Spleen (tissue), 11 donors: ENCODE data around the gene MPDU1. TPM values are rescaled to one million over a fixed set of nuclear protein-coding genes. Genes with fewer than 3 reads are reported as not detected.
"Not testable (repeated sequence)": the region's sequence is repeated elsewhere in the genome, so short reads cannot be mapped to it uniquely, and the experiment has no call there.

Source experiments
- DNase-seq: peaks from one replicate; pipeline ENCODE4 v3.0.0-alpha.2; 2020
- H3K27ac ChIP-seq, 8 donors: fragments of 200-600 bp; sonication (generic) in 7 of 8; 1 replicate in 4 of 8; 2 replicates in 4 of 8; pipeline versions ENCODE4 v1.5.0 to v1.8.0; 2016 to 2021; ENCODE audit warnings: inconsistent platforms in 4 of 8, mild to moderate bottlenecking in 4 of 8, moderate library complexity in 1 of 8
- H3K27me3 ChIP-seq, 7 donors: fragments of 200-600 bp; sonication (generic) in 6 of 7; replicated peaks in 1 of 7; 1 replicate in 4 of 7; 2 replicates in 3 of 7; pipeline versions ENCODE4 v1.5.0 to v1.8.0; 2016 to 2021; ENCODE audit warnings: inconsistent platforms in 3 of 7, mild to moderate bottlenecking in 1 of 7
- H3K36me3 ChIP-seq, 6 donors: fragments of 200-600 bp; sonication (generic) in 5 of 6; 1 replicate in 4 of 6; 2 replicates in 2 of 6; pipeline versions ENCODE4 v1.5.0 to v1.8.0; 2016 to 2021; ENCODE audit warnings: inconsistent platforms in 2 of 6
- H3K4me1 ChIP-seq, 6 donors: fragments of 200-600 bp; sonication (generic) in 5 of 6; 1 replicate in 3 of 6; 2 replicates in 3 of 6; pipeline versions ENCODE4 v1.5.0 to v1.8.0; 2016 to 2021; ENCODE audit warnings: inconsistent platforms in 3 of 6
- H3K4me3 ChIP-seq, 8 donors: fragments of 200-600 bp; sonication (generic) in 7 of 8; 1 replicate in 4 of 8; 2 replicates in 4 of 8; pipeline versions ENCODE4 v1.5.0 to v1.8.0; 2016 to 2021; ENCODE audit warnings: inconsistent platforms in 4 of 8, mild to moderate bottlenecking in 4 of 8, moderate library complexity in 2 of 8
- H3K9me3 ChIP-seq, 8 donors: fragments of 200-600 bp; sonication (generic) in 7 of 8; 1 replicate in 4 of 8; 2 replicates in 4 of 8; pipeline versions ENCODE4 v1.5.0 to v1.8.0; 2016 to 2021; ENCODE audit warnings: inconsistent platforms in 4 of 8
- POLR2A ChIP-seq, 3 donors: fragments of 450-650 bp; IDR thresholded peaks; one replicate each; pipeline ENCODE4 v1.5.1; 2017; ENCODE audit warnings: antibody characterized with exemption in 3 of 3, mild to moderate bottlenecking in 1 of 3
- POLR2AphosphoS5 ChIP-seq, 3 donors: sonication (generic); formaldehyde crosslinking; IDR thresholded peaks; one replicate each; pipeline ENCODE4 v1.5.1; 2017; ENCODE audit warnings: antibody characterized with exemption in 3 of 3
- WGBS, 5 donors: extraction: QIAGEN DNeasy Blood & Tissue Kit in 3 of 5; methylation state at CpG; one replicate each; pipeline versions ENCODE4 v1.1.5 to v1.1.7; 2013 to 2018; 5-methylcytosine and 5-hydroxymethylcytosine counted together
- intact Hi-C: fragments of 100-400 bp; cut with DNase I; formaldehyde crosslinking; loops from one replicate; pipeline ENCODE4 v1.15.0; 2023; ENCODE audit warnings: low total_unique reads
- polyA plus RNA-seq, 3 donors: library from polyadenylated mRNA; stranded (reverse); fragments of 200-250 nt; gene quantifications; one replicate each; pipeline ENCODE4 v1.2.1, GENCODE V29; 2013
- total RNA-seq, 7 donors: library from RNA; depleted of rRNA in 3 of 7; stranded (reverse); fragments of >200 nt in 3 of 7; fragmentation: NEBNext Ultra II Directional in 4 of 7; extraction: Animal tissue kit (Norgen Biotek cat#: 25700) in 4 of 7; gene quantifications; one replicate each; pipeline versions ENCODE4 v1.1.0 to v1.2.1, GENCODE V29; 2016 to 2021
- TF ChIP-seq, protein P1 (sequence below), 11 experiments: fragments of 200-600 bp in 7 of 11; fragments of 450-650 bp in 4 of 11; sonication (generic) in 4 of 11; IDR thresholded peaks in 8 of 11; conservative IDR thresholded peaks in 3 of 11; 1 replicate in 7 of 11; 2 replicates in 4 of 11; pipeline versions ENCODE4 v1.4.0 to v1.8.0; 2016 to 2021; ENCODE audit warnings: antibody characterized with exemption in 11 of 11, inconsistent platforms in 4 of 11, mild to moderate bottlenecking in 1 of 11
- donor health status: healthy with polysubstance abuse.
- donor health status: DM: no; HTN: no; CAD: no; lungs with moderate emphysema.
- donor health status: DM: no; HTN: no; CAD: no.
- donor health status: Bipolar disorder and iron deficiency.
- donor health status: healthy.
- donor health status: DM: no; HTN: no; CAD: no.
- donor health status: DM: yes; HTN: yes; CAD: no.

The MPDU1 gene
- total and polyA plus RNA-seq, 10 donors = 35.5 to 163 (median 55.4) TPM

DNA sequence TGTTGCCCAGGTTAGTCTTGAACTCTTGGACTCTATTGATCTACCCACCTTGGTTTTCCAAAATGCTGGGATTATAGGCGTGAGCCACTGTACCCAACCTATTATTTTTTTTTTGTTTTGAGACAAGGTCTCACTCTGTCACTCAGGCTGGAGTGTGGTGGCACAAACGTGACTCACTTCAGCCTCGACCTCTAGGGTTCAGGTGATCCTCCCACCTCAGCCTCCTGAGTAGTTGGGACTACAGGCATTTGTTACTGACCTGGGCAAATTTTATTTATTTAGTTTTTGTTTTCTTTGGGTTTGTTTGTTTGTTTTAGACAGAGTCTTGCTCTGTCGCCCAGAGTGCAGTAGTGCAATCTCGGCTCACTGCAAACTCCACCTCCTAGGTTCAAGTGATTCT is 40.0 kb downstream of the MPDU1 start:
- Histone ChIP-seq H3K36me3 (peaks cover 0 to 14% (median 0%) of the 10 kb centered on the region in 6 donors), H3K27me3 (no peaks in the 10 kb centered on the region), H3K9me3 (no peaks in the 10 kb centered on the region), H3K4me1 (peaks cover 9 to 28% (median 19%) of the 10 kb centered on the region in 6 donors), H3K4me3 (no peak overlapping the region), H3K27ac (no peak overlapping the region)
- TF ChIP-seq POLR2AphosphoS5 (IDR thresholded peaks at IDR 0.05) = no peak
- TF ChIP-seq POLR2A (IDR thresholded peaks at IDR 0.05) = no peak
- TF ChIP-seq, protein P1, sequence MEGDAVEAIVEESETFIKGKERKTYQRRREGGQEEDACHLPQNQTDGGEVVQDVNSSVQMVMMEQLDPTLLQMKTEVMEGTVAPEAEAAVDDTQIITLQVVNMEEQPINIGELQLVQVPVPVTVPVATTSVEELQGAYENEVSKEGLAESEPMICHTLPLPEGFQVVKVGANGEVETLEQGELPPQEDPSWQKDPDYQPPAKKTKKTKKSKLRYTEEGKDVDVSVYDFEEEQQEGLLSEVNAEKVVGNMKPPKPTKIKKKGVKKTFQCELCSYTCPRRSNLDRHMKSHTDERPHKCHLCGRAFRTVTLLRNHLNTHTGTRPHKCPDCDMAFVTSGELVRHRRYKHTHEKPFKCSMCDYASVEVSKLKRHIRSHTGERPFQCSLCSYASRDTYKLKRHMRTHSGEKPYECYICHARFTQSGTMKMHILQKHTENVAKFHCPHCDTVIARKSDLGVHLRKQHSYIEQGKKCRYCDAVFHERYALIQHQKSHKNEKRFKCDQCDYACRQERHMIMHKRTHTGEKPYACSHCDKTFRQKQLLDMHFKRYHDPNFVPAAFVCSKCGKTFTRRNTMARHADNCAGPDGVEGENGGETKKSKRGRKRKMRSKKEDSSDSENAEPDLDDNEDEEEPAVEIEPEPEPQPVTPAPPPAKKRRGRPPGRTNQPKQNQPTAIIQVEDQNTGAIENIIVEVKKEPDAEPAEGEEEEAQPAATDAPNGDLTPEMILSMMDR (IDR thresholded peaks at IDR 0.05 in 8 of 11, conservative IDR thresholded peaks at IDR 0.05 in 3 of 11) = no peak
- intact Hi-C loops = loop anchor here (10.0 kb wide), 1 partner anchor 61 kb away; the partner anchor contains the start of genes TP53 and WRAP53
- DNase-seq = no peak
- WGBS, 5 donors = 83 to 90% (median 88%) methylated on average over 5 of the region's 5 CpGs

DNA sequence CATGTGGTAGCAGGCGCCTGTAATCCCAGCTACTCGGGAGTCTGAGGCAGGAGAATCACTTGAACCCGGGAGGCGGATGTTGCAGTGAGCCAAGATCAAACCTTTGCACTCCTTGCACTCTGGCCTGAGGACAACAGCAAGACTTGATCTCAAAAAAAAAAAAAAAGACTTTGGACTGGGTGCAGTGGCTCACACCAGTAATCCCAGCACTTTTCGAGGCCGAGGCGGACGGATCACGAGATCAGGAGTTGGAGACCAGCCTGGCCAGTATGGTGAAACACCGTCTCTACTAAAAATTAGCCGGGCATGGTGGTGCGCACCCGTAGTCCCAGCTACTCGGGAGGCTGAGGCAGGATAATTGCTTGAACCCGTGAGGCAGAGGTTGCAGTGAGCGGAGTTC is 42.1 kb downstream of the MPDU1 start:
- intact Hi-C loops = loop anchor here (10.0 kb wide), 1 partner anchor 59 kb away; the partner anchor contains the start of genes TP53 and WRAP53

DNA sequence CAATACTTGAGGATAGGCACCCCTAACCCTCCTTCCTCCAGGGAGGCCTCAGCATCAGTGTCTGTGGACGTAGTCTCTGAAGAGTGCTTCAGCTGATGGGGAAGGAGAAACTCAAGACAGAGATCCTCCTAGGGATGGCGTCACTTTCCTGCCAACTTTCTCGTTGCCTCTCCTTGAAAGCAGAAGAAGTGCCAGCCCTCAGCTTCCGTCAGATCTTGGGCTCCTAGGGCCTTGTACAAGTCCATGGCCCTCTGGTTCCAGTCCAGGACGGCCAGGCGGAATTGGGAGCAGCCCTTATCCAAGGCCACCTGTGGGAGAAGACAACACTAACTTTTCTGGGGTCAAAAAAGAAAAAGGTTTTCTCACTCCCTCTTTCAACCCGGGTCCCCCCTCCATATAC is 42.7 kb downstream of the MPDU1 start:
- Histone ChIP-seq H3K27me3 (no peaks in the 10 kb centered on the region), H3K4me1 (peaks cover 9 to 28% (median 19%) of the 10 kb centered on the region in 6 donors), H3K9me3 (no peaks in the 10 kb centered on the region), H3K27ac (peak overlapping the region in 7 of 8 donors; percentile 82 to 97 (median 91)), H3K4me3 (peak overlapping the region in 5 of 8 donors; percentile 56 to 84 (median 58)), H3K36me3 (peaks cover 0 to 14% (median 0%) of the 10 kb centered on the region in 6 donors)
- TF ChIP-seq POLR2AphosphoS5 (IDR thresholded peaks at IDR 0.05) = peak in 2 of 3 donors; percentile 29 to 35
- TF ChIP-seq POLR2A (IDR thresholded peaks at IDR 0.05) = no peak
- no peak for DNase-seq
- intact Hi-C loops = loop anchor here (10.0 kb wide), 1 partner anchor 58 kb away; the partner anchor contains the start of genes TP53 and WRAP53
- 52 to 75% (median 64%) methylated on average over 7 of the region's 7 CpGs for WGBS, 5 donors

More for the DNA sequence above, 42.1 kb downstream of the MPDU1 start:
- WGBS, 5 donors = 95 to 98% (median 97%) methylated on average over 16 of the region's 16 CpGs
- Histone ChIP-seq H3K4me1 (peaks cover 9 to 28% (median 19%) of the 10 kb centered on the region in 6 donors), H3K27ac (peak overlapping the region in 4 of 8 donors; percentile 91 to 97 (median 92)), H3K36me3 (peaks cover 0 to 14% (median 0%) of the 10 kb centered on the region in 6 donors)
- not testable (repeated sequence) for DNase-seq, H3K4me3 ChIP-seq, H3K27me3 ChIP-seq, H3K9me3 ChIP-seq

DNA sequence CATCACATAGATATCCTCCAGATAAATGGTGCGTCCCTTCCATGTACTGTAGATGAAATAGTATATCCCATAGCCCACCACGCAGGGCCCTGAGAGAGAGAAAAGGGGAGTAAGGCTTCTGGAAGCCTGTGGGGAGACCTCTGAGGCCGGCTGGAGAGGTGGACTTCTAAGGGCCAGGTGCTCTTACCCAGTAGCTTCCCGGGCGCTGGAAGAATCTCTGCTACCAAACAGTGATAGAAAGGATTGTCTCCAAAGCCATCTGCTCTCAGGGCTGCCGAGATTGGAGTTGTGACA is 43.3 kb downstream of the MPDU1 start:
- Histone ChIP-seq H3K4me1 (peaks cover 9 to 28% (median 19%) of the 10 kb centered on the region in 6 donors), H3K36me3 (peaks cover 0 to 14% (median 0%) of the 10 kb centered on the region in 6 donors), H3K9me3 (no peaks in the 10 kb centered on the region), H3K27me3 (no peaks in the 10 kb centered on the region), H3K27ac (peak overlapping the region; percentile 82 to 97 (median 91)), H3K4me3 (peak overlapping the region; percentile 52 to 84 (median 58))
- TF ChIP-seq POLR2A (IDR thresholded peaks at IDR 0.05) = no peak
- TF ChIP-seq POLR2AphosphoS5 (IDR thresholded peaks at IDR 0.05) = no peak
- TF ChIP-seq, protein P1 (IDR thresholded peaks at IDR 0.05 in 8 of 11, conservative IDR thresholded peaks at IDR 0.05 in 3 of 11) = no peak
- DNase-seq = no peak
- intact Hi-C loops = loop anchor here (10.0 kb wide), 1 partner anchor 58 kb away; the partner anchor contains the start of genes TP53 and WRAP53
- WGBS, 5 donors = 23 to 33% (median 32%) methylated on average over 6 of the region's 6 CpGs

DNA sequence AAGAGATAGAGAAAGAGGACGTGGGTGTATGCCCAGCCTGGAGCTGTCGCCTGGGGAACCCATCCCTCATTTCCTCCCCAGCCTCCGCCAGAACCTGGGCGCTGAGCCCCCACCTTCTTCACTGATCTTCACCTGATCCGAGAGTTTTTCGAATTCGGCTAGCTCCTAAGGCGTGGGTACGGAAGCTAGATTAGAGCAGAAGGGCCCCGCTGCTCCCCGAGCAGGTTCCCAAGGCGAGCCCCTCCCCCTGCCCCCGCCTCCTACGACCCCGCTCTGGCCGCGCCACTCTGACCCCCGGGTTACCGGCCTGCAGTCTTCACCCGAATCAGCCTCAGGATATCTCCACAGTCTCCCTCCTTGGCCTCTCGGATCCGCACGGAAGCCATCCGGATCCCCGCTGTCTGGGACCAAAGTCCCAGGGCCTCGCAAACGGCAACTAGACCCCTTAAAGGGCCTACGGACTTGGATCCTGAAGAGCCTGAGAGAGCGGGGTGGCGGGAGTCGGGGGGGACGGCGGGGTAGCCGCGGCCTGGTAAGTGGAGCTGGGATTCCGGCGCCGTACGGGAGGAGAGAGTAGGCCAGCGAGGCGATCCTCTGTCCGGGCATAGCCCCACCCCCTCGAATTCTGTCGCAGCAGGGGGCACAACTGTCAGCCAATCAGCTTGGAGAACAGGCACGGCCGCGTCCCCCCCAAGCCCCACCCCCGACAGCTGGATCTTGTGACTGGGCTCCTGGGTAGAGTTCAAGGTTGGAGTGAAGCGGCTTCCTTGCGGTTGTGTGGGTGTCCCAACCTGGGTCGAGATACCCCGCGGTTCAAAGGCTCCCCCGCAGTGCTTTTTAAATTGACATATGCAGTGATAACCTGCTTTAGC is 43.8 kb downstream of the MPDU1 start, which contains the start of gene SAT2:
Gene SAT2 (minus strand): TSS at position 572 of the 872 bp plus-strand sequence. CDS start 186 bp downstream, at position 386.
- TF ChIP-seq, protein P1 (IDR thresholded peaks at IDR 0.05 in 8 of 11, conservative IDR thresholded peaks at IDR 0.05 in 3 of 11) = no peak
- peak in 2 of 3 donors; percentile 8 to 68 for TF ChIP-seq POLR2A (IDR thresholded peaks at IDR 0.05)
- TF ChIP-seq POLR2AphosphoS5 (IDR thresholded peaks at IDR 0.05) = peak; percentile 90 to 91 (median 91)
- H3K9me3 ChIP-seq = no peaks in the 10 kb centered on the region
- intact Hi-C loops = loop anchor here (10.0 kb wide), 1 partner anchor 57 kb away; the partner anchor contains the start of genes TP53 and WRAP53
- peaks cover 9 to 29% (median 19%) of the 10 kb centered on the region in 6 donors for H3K4me1 ChIP-seq
- WGBS, 5 donors = 0 to 2% (median 1%) methylated on average over 32 to 54 of the region's 54 CpGs
- peaks cover 0 to 14% (median 0%) of the 10 kb centered on the region in 6 donors for H3K36me3 ChIP-seq
- H3K27ac ChIP-seq = peak within 1 kb of the TSS; percentile 82 to 97 (median 91)
- no peaks in the 10 kb centered on the region for H3K27me3 ChIP-seq
- peak within 1 kb of the TSS; percentile 52 to 84 (median 58) for H3K4me3 ChIP-seq
- peak; percentile 96 for DNase-seq
